SU-DHL-6 (cell line): ENCODE results near the gene MGAT4A.

Experiments
- H2AFZ ChIP-seq: fragments of 200-600 bp; sonication (generic); 2 replicates; pipeline ENCODE4 v1.6.1; 2014; ENCODE audit warnings: low read depth, mild to moderate bottlenecking, moderate library complexity, mixed read lengths, antibody characterized with exemption, low read length; ENCODE audit not compliant: severe bottlenecking
- H3F3A ChIP-seq: fragments of 200-600 bp; shearing (Covaris generic); 2 replicates; pipeline ENCODE4 v1.6.0; 2016; ENCODE audit warnings: antibody characterized with exemption, mild to moderate bottlenecking; ENCODE audit not compliant: insufficient read depth
- H3K27ac ChIP-seq: fragments of 200-600 bp; sonication (generic); 2 replicates; pipeline ENCODE4 v1.5.1; 2016; ENCODE audit warnings: low read depth, mild to moderate bottlenecking, low read length, moderate library complexity, mixed read lengths
- H3K27me3 ChIP-seq: fragments of 200-600 bp; sonication (generic), shearing (Covaris generic); 2 replicates; pipeline ENCODE4 v1.6.0; 2014; ENCODE audit warnings: mild to moderate bottlenecking, low read length
- H3K36me3 ChIP-seq: fragments of 200-600 bp; sonication (generic); 2 replicates; pipeline ENCODE4 v1.6.1; 2014; ENCODE audit warnings: mild to moderate bottlenecking, low read length, mixed read lengths
- H3K4me2 ChIP-seq: fragments of 300-600, 200-600 bp; shearing (Covaris generic), sonication (generic); 2 replicates; pipeline ENCODE4 v1.6.0; 2014; ENCODE audit warnings: low read length, low read depth, mild to moderate bottlenecking; ENCODE audit not compliant: poor library complexity, severe bottlenecking
- H3K4me3 ChIP-seq: fragments of 200-600 bp; sonication (generic); 2 replicates; pipeline ENCODE4 v1.5.1; 2014; ENCODE audit warnings: antibody characterized with exemption, low read length, mild to moderate bottlenecking, mixed read lengths; ENCODE audit not compliant: insufficient read depth, poor library complexity, severe bottlenecking
- H3K79me2 ChIP-seq: fragments of 200-600 bp; sonication (generic); 2 replicates; pipeline ENCODE4 v1.6.1; 2014; ENCODE audit warnings: mild to moderate bottlenecking, low read length, moderate library complexity; ENCODE audit not compliant: insufficient read depth
- H3K9ac ChIP-seq: fragments of 200-600 bp; sonication (generic); 2 replicates; pipeline ENCODE4 v1.7.0; 2014; ENCODE audit warnings: mild to moderate bottlenecking, low read length
- H3K9me2 ChIP-seq: fragments of 200-600 bp; sonication (generic); replicated peaks from 2 replicates; pipeline ENCODE4 v1.6.1; 2014; ENCODE audit warnings: low read length; ENCODE audit not compliant: insufficient read depth
- H3K9me3 ChIP-seq: fragments of 200-600 bp; sonication (generic); 2 replicates; pipeline ENCODE4 v1.6.1; 2014; ENCODE audit warnings: low read length, mixed read lengths; ENCODE audit not compliant: insufficient read depth
- H4K20me1 ChIP-seq: fragments of 200-600 bp; sonication (generic); 2 replicates; pipeline ENCODE4 v1.6.1; 2014; ENCODE audit warnings: low read depth, mild to moderate bottlenecking, antibody characterized with exemption, low read length, moderate library complexity, mixed read lengths
- CTCF ChIP-seq: fragments of 200-600 bp; sonication (generic); IDR thresholded peaks from one replicate; pipeline ENCODE4 v1.5.1; 2017; ENCODE audit warnings: antibody characterized with exemption, mild to moderate bottlenecking, low read length, moderate library complexity; ENCODE audit not compliant: insufficient read depth, poor library complexity, severe bottlenecking
- EZH2phosphoT487 ChIP-seq: fragments of 200-600 bp; sonication (generic), shearing (Covaris generic); conservative IDR thresholded peaks from 2 replicates; pipeline ENCODE4 v1.6.1; 2018; ENCODE audit warnings: mild to moderate bottlenecking, antibody characterized with exemption, low read length, moderate library complexity, mixed read lengths

The MGAT4A gene

GRCh38 chr2:98734823-98735260 lies 3.9 kb upstream of the MGAT4A start:
- Histone ChIP-seq H4K20me1 (no peaks in the 10 kb centered on the region), H3K9me3 (no peaks in the 10 kb centered on the region), H3K27ac (no peak overlapping the region), H3F3A (no peaks in the 10 kb centered on the region), H3K4me3 (no peak overlapping the region), H3K9me2 (no peaks in the 10 kb centered on the region), H3K27me3 (no peaks in the 10 kb centered on the region), H3K36me3 (no peaks in the 10 kb centered on the region), H3K9ac (no peak overlapping the region), H3K4me2 (no peak overlapping the region), H2AFZ (no peak overlapping the region), H3K79me2 (no peaks in the 10 kb centered on the region)
- TF ChIP-seq CTCF, result no peak

- H3K36me3 ChIP-seq, result no peaks in the 10 kb centered on the region
- H3K9me2 ChIP-seq, result no peaks in the 10 kb centered on the region
- no peak overlapping the region for H3K4me3 ChIP-seq
- H3K79me2 ChIP-seq, result no peaks in the 10 kb centered on the region
- no peaks in the 10 kb centered on the region for H3K27me3 ChIP-seq
- no peak overlapping the region for H3K4me2 ChIP-seq
- no peak overlapping the region for H3K27ac ChIP-seq
- H3F3A ChIP-seq, result peaks cover 3% of the 10 kb centered on the region; the same call in 1 of the 2 replicates
- no peak overlapping the region for H2AFZ ChIP-seq
- no peak for TF ChIP-seq CTCF
- TF ChIP-seq EZH2phosphoT487, result no peak
- peaks cover 3% of the 10 kb centered on the region; the same call in 1 of the 2 replicates for H4K20me1 ChIP-seq
- no peak overlapping the region for H3K9ac ChIP-seq
- no peaks in the 10 kb centered on the region for H3K9me3 ChIP-seq
Measured at GRCh38 chr2:98734162-98734561, 3.2 kb upstream of the MGAT4A start.

GRCh38 chr2:98732430-98733051 lies 1.6 kb upstream of the MGAT4A start:
- Histone ChIP-seq H3K4me3 (no peak overlapping the region), H4K20me1 (peaks cover 8% of the 10 kb centered on the region; the same call in 1 of the 2 replicates), H3K4me2 (no peak overlapping the region), H3K9me3 (no peaks in the 10 kb centered on the region), H3K27me3 (no peaks in the 10 kb centered on the region), H3K27ac (no peak overlapping the region), H3K9ac (no peak overlapping the region), H3F3A (peaks cover 9% of the 10 kb centered on the region; the same call in 1 of the 2 replicates), H3K79me2 (no peaks in the 10 kb centered on the region), H2AFZ (no peak overlapping the region), H3K9me2 (no peaks in the 10 kb centered on the region), H3K36me3 (no peaks in the 10 kb centered on the region)
- no peak for TF ChIP-seq CTCF
- no peak for TF ChIP-seq EZH2phosphoT487
